ENCODE measurements around the gene CACNA1A. TPM values are rescaled to one million over a fixed set of nuclear protein-coding genes. Genes with fewer than 3 reads are reported as not detected.

CACNA1A gene
- total and polyA plus RNA-seq, 3 experiments from 2014 or later: 0.20 to 0.42 TPM; not detected in 1

DNA sequence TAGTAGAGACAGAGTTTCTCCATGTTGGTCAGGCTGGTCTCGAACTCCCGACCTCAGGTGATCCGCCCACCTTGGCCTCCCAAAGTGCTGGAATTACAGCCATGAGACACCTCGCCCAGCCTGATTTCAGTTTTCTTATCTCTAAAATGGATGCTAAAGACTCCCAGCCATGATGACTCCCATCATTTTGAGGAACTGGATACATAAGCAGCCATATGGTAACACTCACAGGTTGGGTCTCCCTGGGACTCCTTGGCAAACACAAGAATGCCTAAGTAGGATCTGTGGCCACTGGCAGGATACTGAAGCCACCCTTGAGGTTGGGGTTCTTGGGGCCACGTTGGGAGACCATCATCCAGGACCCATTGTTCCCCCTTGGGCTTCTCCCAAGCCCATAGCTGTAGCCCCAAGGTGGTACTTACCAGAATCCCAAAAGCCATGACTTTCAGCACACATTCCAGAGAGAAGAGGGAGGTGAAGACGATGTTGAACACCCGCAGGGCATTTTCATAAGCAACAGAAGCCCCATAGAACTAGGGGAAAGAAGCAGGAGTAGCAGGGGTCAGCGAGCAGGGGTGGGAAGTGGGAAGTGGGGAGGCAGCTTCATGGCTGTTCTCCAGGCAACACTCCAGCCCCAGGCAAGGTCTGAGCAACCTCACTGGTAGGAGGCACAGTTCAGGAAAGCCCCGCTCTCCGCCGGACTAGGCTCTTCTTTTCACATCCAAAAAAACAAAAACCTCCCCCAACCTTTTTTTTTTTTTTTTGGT is 253.5 kb downstream of the CACNA1A start:
- ChIA-PET POLR2A (no interaction called here), CTCF (interaction anchor here (1.7 kb wide), 1 partner anchor 10 kb away, joined by 4 read pairs; no protein-coding TSS in a partner anchor)
- Histone ChIP-seq H3K9me3 (ENCODE audit: low read length) (no peaks in the 10 kb centered on the region), H3K27me3 (ENCODE audit: insufficient read depth, low read length, poor library complexity, severe bottlenecking) (peaks cover 5% of the 10 kb centered on the region), H3K4me1 (ENCODE audit: insufficient read depth, low read length) (no peaks in the 10 kb centered on the region), H3K4me3 (ENCODE audit: low read length) (no peak overlapping the region), H3K36me3 (ENCODE audit: insufficient read depth, low read length) (no peaks in the 10 kb centered on the region), H3K27ac (ENCODE audit: low read depth, low read length) (no peak overlapping the region)
- Mint-ChIP-seq H3K4me1 (no peaks in the 10 kb centered on the region), H3K9me3 (no peaks in the 10 kb centered on the region), H3K36me3 (peaks cover 0 to 3% (median 0%) of the 10 kb centered on the region in 3 donors), H3K4me3 (no peak overlapping the region), H3K27me3 (peaks cover 14 to 27% of the 10 kb centered on the region in 2 donors), H3K27ac (no peak overlapping the region)
- DNase-seq: no peak

DNA sequence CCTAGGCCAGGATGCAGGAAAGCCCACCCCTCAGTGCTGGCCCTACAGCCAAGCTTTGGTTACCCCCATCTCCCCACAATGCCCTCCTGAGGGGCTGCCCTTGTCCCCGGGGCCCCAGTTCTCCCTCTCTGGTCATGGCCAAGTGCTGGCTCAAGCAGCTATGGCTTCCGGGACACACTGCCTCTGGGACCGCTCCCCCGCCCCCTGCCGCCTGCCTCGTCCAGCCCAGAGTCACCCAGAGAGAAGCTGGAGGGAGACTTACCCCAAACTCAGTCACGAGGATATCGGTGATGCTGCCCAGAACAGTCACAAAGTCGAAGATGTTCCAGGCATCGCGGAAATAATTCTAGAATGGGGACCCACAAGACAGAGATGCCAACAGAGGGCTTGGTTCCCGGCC is 261.4 kb downstream of the CACNA1A start:
- H3K9me3 ChIP-seq (ENCODE audit: low read length): no peaks in the 10 kb centered on the region
- ChIA-PET CTCF (interaction anchor here (1.3 kb wide), 1 partner anchor 18 kb away, joined by 3 read pairs; no protein-coding TSS in a partner anchor), POLR2A (no interaction called here)
- H3K27me3 ChIP-seq (ENCODE audit: insufficient read depth, low read length, poor library complexity, severe bottlenecking): no peaks in the 10 kb centered on the region
- Mint-ChIP-seq H3K27ac (no peak overlapping the region), H3K9me3 (no peaks in the 10 kb centered on the region), H3K36me3 (no peaks in the 10 kb centered on the region), H3K4me3 (no peak overlapping the region), H3K4me1 (peaks cover 16 to 24% (median 17%) of the 10 kb centered on the region in 3 donors), H3K27me3 (peaks cover 5 to 9% of the 10 kb centered on the region in 2 donors)
- no peak for DNase-seq
- H3K4me1 ChIP-seq (ENCODE audit: insufficient read depth, low read length): peaks cover 7% of the 10 kb centered on the region
- no peaks in the 10 kb centered on the region for H3K36me3 ChIP-seq (ENCODE audit: insufficient read depth, low read length)
- H3K27ac ChIP-seq (ENCODE audit: low read depth, low read length): no peak overlapping the region
- H3K4me3 ChIP-seq (ENCODE audit: low read length): no peak overlapping the region

DNA sequence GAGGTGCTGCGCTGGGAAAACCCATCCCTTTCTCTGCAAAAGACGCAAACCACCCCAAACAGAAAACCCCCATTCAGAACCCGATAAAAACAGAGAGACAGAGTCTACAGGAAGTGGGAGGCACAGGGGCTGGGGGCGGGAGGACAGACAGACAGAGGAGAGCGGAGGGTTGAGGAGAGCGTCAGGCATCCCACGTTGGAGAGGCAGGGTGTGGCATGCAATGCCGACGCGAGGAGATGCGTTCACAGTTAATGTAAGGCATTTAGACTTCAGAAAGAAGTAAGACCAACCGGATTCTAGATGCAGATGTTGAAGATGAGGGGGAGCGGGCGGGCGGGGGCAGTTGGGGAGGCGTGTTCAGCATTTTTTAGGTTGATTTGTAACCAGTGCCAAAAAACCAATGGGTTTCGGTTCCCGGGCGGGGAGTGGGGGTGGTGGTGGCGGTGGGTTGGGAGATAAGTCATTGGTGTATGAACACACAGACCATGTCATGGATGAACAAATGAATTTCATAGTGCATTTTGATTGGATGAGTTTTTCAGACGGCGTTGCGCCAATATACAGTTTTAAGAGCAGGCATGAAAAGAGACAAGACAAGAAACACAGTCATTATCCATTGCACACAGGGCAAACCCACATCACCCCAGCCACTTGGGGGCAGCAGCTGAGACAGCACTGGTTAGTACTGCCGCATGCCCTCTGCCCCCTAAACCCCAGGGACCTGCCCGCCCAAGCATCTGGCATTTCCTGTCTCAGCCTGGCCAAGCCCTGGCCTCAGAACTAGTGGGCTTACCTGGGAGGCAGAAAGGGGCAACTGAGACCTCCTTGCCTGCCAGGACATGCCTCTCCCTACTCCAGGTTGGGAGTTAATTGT is 264.8 kb downstream of the CACNA1A start:
- Histone ChIP-seq H3K4me3 (ENCODE audit: low read length) (no peak overlapping the region), H3K36me3 (ENCODE audit: insufficient read depth, low read length) (no peaks in the 10 kb centered on the region), H3K27me3 (ENCODE audit: insufficient read depth, low read length, poor library complexity, severe bottlenecking) (no peaks in the 10 kb centered on the region), H3K27ac (ENCODE audit: low read depth, low read length) (no peak overlapping the region), H3K9me3 (ENCODE audit: low read length) (no peaks in the 10 kb centered on the region), H3K4me1 (ENCODE audit: insufficient read depth, low read length) (peaks cover 7% of the 10 kb centered on the region)
- Mint-ChIP-seq H3K27ac (peak overlapping the region in 5 of 8 donors; percentile 59 to 83 (median 62)), H3K9me3 (no peaks in the 10 kb centered on the region), H3K4me3 (peak overlapping the region in 6 of 7 donors; percentile 69 to 90 (median 74)), H3K27me3 (peaks cover 5 to 16% of the 10 kb centered on the region in 2 donors), H3K4me1 (peaks cover 16 to 24% (median 17%) of the 10 kb centered on the region in 3 donors), H3K36me3 (no peaks in the 10 kb centered on the region)
- CTCF ChIA-PET: interaction anchor here (1.6 kb wide), 1 partner anchor 46 kb away, joined by 4 read pairs; no protein-coding TSS in a partner anchor
- POLR2A ChIA-PET: no interaction called here
- peak in 2 of 5 donors; percentile 23 for DNase-seq

DNA sequence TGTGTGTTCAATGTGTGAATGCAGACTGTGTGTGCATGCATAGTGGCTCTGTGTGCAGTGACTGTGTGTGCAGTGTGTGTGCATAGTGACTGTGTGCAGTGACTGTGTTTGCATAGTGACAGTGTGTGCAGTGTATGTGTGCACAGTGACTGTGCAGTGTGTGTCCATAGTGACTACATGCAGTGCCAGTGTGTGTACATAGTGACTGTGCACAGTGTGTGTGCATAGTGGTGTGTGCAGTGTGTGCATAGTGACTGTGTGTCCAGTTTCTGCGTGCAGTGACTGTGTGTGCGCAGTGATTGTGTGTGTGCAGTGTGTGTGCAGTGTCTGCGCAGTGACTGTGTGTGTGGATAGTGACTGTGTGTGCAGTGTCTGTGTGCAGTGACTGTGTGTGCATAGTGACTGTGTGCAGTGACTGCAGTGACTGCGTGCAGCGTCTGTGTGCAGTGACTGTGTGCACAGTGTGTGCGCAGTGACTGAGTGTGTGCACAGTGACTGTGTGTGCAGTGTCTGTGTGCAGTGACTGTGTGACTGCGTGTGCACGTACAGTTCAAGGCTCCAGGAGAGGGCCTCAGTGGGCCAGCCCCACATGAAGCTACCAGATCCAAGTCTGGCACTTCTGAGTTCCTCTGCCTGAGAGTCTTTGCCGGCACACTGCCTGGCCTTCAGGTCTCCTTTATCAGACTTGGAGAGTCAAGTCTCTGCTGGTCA is 265.8 kb downstream of the CACNA1A start:
- Mint-ChIP-seq H3K27ac (peak overlapping the region in 1 of 8 donors; percentile 75), H3K27me3 (peaks cover 5 to 23% of the 10 kb centered on the region in 2 donors), H3K4me1 (peaks cover 16 to 25% (median 17%) of the 10 kb centered on the region in 3 donors), H3K9me3 (peaks cover 0 to 2% (median under 1%) of the 10 kb centered on the region in 5 donors), H3K36me3 (peaks cover 0 to 6% (median 0%) of the 10 kb centered on the region in 3 donors), H3K4me3 (peak overlapping the region in 5 of 7 donors; percentile 69 to 80 (median 71))
- ChIA-PET CTCF (no interaction called here), POLR2A (no interaction called here)
- peaks cover 8% of the 10 kb centered on the region for H3K4me1 ChIP-seq (ENCODE audit: insufficient read depth, low read length)
- H3K4me3 ChIP-seq (ENCODE audit: low read length): no peak overlapping the region
- no peaks in the 10 kb centered on the region for H3K36me3 ChIP-seq (ENCODE audit: insufficient read depth, low read length)
- no peaks in the 10 kb centered on the region for H3K27me3 ChIP-seq (ENCODE audit: insufficient read depth, low read length, poor library complexity, severe bottlenecking)
- DNase-seq: no peak
- H3K27ac ChIP-seq (ENCODE audit: low read depth, low read length): no peak overlapping the region
- no peaks in the 10 kb centered on the region for H3K9me3 ChIP-seq (ENCODE audit: low read length)

DNA sequence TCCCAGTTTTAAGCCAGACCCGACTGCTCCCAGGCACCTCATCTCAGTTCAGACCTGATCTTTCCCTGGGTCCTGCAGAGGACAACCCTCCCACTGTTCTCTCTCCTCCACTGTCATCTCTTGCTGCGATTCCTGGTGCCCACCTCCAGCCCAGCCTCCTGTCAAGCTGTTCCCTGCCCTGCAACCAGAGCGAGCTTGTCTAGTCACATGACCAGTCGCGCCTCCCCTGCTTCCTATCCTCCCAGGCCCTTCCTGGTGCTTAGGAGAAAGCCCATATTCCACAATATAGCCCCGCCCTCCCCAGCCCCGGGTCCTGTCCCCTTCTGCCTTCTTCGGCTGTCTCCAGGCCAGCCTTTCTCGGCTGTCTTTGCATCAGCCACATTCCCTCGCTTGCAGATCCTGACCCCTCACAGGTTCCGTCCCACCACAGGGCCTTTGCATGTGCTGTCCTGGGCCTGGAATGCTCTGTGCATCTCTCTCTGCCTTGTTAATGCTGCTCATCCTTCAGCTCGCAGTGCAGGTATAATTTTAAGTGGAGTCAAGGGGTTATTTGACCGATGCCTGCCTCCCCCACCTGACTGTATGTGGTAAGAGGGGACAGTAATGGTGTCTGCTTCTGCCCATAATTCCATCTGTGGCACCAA is 267.3 kb downstream of the CACNA1A start:
- Mint-ChIP-seq H3K36me3 (peaks cover 0 to 9% (median 0%) of the 10 kb centered on the region in 3 donors), H3K4me3 (no peak overlapping the region), H3K9me3 (peaks cover 0 to 6% (median 2%) of the 10 kb centered on the region in 5 donors), H3K27ac (no peak overlapping the region), H3K4me1 (peaks cover 28 to 38% (median 29%) of the 10 kb centered on the region in 3 donors), H3K27me3 (peaks cover 5 to 25% of the 10 kb centered on the region in 2 donors)
- no peaks in the 10 kb centered on the region for H3K9me3 ChIP-seq (ENCODE audit: low read length)
- no peak overlapping the region for H3K27ac ChIP-seq (ENCODE audit: low read depth, low read length)
- peaks cover 21% of the 10 kb centered on the region for H3K4me1 ChIP-seq (ENCODE audit: insufficient read depth, low read length)
- POLR2A ChIA-PET: no interaction called here
- no peaks in the 10 kb centered on the region for H3K36me3 ChIP-seq (ENCODE audit: insufficient read depth, low read length)
- DNase-seq: no peak
- H3K27me3 ChIP-seq (ENCODE audit: insufficient read depth, low read length, poor library complexity, severe bottlenecking): no peaks in the 10 kb centered on the region
- H3K4me3 ChIP-seq (ENCODE audit: low read length): no peak overlapping the region
- CTCF ChIA-PET: no interaction called here

DNA sequence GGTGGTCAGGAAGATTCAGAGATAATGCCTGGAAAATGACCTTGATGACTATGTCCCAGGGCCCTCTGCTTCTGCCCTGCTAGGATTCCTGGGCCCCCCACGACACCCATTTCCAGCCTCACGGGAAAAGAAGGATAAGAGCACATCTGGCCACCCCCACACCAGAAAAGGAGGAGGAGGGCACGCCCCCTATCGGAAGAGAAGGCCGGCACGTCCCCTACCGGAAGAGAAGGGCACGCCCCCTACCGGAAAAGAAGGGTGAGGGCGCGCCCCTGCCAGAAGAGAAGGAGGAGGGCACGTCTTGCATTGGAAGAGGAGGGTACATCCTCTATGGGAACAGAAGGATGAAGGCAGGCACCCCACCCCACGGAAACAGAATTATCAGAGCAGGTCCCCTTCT is 271.8 kb downstream of the CACNA1A start:
- Histone ChIP-seq H3K9me3 (ENCODE audit: low read length) (no peaks in the 10 kb centered on the region), H3K4me1 (ENCODE audit: insufficient read depth, low read length) (peaks cover 13% of the 10 kb centered on the region), H3K27ac (ENCODE audit: low read depth, low read length) (no peak overlapping the region), H3K4me3 (ENCODE audit: low read length) (no peak overlapping the region), H3K27me3 (ENCODE audit: insufficient read depth, low read length, poor library complexity, severe bottlenecking) (no peaks in the 10 kb centered on the region), H3K36me3 (ENCODE audit: insufficient read depth, low read length) (no peaks in the 10 kb centered on the region)
- peaks cover 11 to 14% (median 13%) of the 10 kb centered on the region in 3 donors for H3K4me1 Mint-ChIP-seq
- H3K4me3 Mint-ChIP-seq: peak overlapping the region in 6 of 7 donors; percentile 48 to 78 (median 62)
- H3K9me3 Mint-ChIP-seq: peaks cover 0 to 6% (median 2%) of the 10 kb centered on the region in 5 donors
- peak overlapping the region in 5 of 8 donors; percentile 25 to 86 (median 54) for H3K27ac Mint-ChIP-seq
- POLR2A ChIA-PET: interaction anchor here (0.5 to 0.6 kb wide), 2 partner anchors 44 to 1144 kb away, joined by 3 to 4 read pairs; no protein-coding TSS in a partner anchor
- H3K36me3 Mint-ChIP-seq: peaks cover 0 to 9% (median 1%) of the 10 kb centered on the region in 3 donors
- H3K27me3 Mint-ChIP-seq: peaks cover 0 to 16% of the 10 kb centered on the region in 2 donors
- CTCF ChIA-PET: interaction anchor here (1.4 kb wide), 1 partner anchor 40 kb away, joined by 4 read pairs; no protein-coding TSS in a partner anchor
- DNase-seq: peak; percentile 26 to 83 (median 38)

DNA sequence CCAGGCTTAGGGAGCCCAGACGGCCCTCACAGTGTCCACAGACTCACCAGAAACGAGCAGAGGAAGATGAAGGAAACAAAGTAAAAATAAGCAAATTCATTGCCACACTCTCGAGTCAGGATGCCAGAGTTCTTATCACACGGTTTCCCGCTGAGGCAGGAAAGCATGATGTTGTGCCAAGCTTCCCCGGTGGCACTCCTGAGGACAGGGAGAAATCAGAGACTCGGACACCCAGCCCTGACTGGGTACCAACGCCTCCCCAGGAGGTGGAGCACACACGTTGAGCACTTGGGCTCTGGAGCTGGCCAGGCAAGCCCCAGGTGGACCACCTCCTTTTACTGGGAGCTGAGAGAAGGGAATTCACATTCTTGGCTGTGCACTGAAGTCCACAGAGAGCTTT is 274.6 kb downstream of the CACNA1A start:
- Mint-ChIP-seq H3K9me3 (peaks cover 0 to 6% (median 2%) of the 10 kb centered on the region in 5 donors), H3K36me3 (peaks cover 0 to 9% (median 1%) of the 10 kb centered on the region in 3 donors), H3K4me1 (peaks cover 11 to 14% (median 13%) of the 10 kb centered on the region in 3 donors), H3K27me3 (peaks cover 2 to 17% of the 10 kb centered on the region in 2 donors), H3K4me3 (no peak overlapping the region), H3K27ac (no peak overlapping the region)
- Histone ChIP-seq H3K4me3 (ENCODE audit: low read length) (no peak overlapping the region), H3K27ac (ENCODE audit: low read depth, low read length) (no peak overlapping the region), H3K27me3 (ENCODE audit: insufficient read depth, low read length, poor library complexity, severe bottlenecking) (no peaks in the 10 kb centered on the region), H3K4me1 (ENCODE audit: insufficient read depth, low read length) (peaks cover 13% of the 10 kb centered on the region), H3K36me3 (ENCODE audit: insufficient read depth, low read length) (no peaks in the 10 kb centered on the region), H3K9me3 (ENCODE audit: low read length) (no peaks in the 10 kb centered on the region)
- POLR2A ChIA-PET: no interaction called here
- DNase-seq: no peak
- CTCF ChIA-PET: interaction anchor here (1.9 kb wide), 1 partner anchor 37 kb away, joined by 9 read pairs; no protein-coding TSS in a partner anchor
